Activated CD8-positive, alpha-beta T cell treated with anti-CD3 and anti-CD28 coated beads for 36 hours (primary cell): Measurements from ENCODE around the gene CELSR1. TPM values are rescaled to one million over a fixed set of nuclear protein-coding genes. Genes with fewer than 3 reads are reported as not detected.
"Not testable (repeated sequence)": the region's sequence is repeated elsewhere in the genome, so short reads cannot be mapped to it uniquely, and the experiment has no call there.

Experiments
- ATAC-seq: fragments of 200-7000 bp; cut with Tn5 transposase; one replicate; pipeline ENCODE4 v1.10.0; 2021; ENCODE audit warnings: mild to moderate bottlenecking, moderate library complexity
- CTCF ChIA-PET: fragments of 350-600 bp; sonication (Branson Sonifier 250); formaldehyde crosslinking; loops from one replicate; lab custom pipeline; 2021; ENCODE audit warnings: antibody characterized with exemption; lab: Charles Lee
- POLR2A ChIA-PET: fragments of 350-600 bp; sonication (Branson Sonifier 250); formaldehyde crosslinking; loops from one replicate; lab custom pipeline; 2021; ENCODE audit warnings: antibody characterized with exemption; lab: Charles Lee
- DNase-seq: peaks from one replicate; pipeline ENCODE4 v3.0.0-alpha.2; 2020
- H3K27ac Mint-ChIP-seq: one replicate; pipeline ENCODE4 v1.8.0; 2021; ENCODE audit warnings: mild to moderate bottlenecking, mixed read lengths
- H3K27me3 Mint-ChIP-seq: one replicate; pipeline ENCODE4 v1.8.0; 2021; ENCODE audit warnings: mixed read lengths
- H3K36me3 Mint-ChIP-seq: one replicate; pipeline ENCODE4 v1.8.0; 2021; ENCODE audit warnings: low read depth, mixed read lengths
- H3K4me1 Mint-ChIP-seq: one replicate; pipeline ENCODE4 v1.8.0; 2021; ENCODE audit warnings: low read depth, mixed read lengths
- H3K4me3 Mint-ChIP-seq: one replicate; pipeline ENCODE4 v1.8.0; 2021; ENCODE audit warnings: mild to moderate bottlenecking, moderate library complexity, mixed read lengths
- H3K9me3 Mint-ChIP-seq: one replicate; pipeline ENCODE4 v1.8.0; 2021; ENCODE audit warnings: mixed read lengths
- intact Hi-C: fragments of 100-400 bp; cut with micrococcal nuclease; formaldehyde crosslinking; loops from one replicate; pipeline ENCODE4 v1.10.0; 2022
- total RNA-seq, 2 experiments: library from RNA; stranded (reverse); gene quantifications; one replicate each; pipeline ENCODE4 v1.2.3, GENCODE V29; 2021
- TF ChIP-seq, protein P1 (sequence below): fragments of 200-600 bp; IDR thresholded peaks from one replicate; pipeline ENCODE4 v1.8.0; 2022; ENCODE audit warnings: antibody characterized with exemption, mild to moderate bottlenecking

The CELSR1 gene
- total RNA-seq, 2 experiments from 2014 or later, result 0.25 to 0.36 TPM

DNA sequence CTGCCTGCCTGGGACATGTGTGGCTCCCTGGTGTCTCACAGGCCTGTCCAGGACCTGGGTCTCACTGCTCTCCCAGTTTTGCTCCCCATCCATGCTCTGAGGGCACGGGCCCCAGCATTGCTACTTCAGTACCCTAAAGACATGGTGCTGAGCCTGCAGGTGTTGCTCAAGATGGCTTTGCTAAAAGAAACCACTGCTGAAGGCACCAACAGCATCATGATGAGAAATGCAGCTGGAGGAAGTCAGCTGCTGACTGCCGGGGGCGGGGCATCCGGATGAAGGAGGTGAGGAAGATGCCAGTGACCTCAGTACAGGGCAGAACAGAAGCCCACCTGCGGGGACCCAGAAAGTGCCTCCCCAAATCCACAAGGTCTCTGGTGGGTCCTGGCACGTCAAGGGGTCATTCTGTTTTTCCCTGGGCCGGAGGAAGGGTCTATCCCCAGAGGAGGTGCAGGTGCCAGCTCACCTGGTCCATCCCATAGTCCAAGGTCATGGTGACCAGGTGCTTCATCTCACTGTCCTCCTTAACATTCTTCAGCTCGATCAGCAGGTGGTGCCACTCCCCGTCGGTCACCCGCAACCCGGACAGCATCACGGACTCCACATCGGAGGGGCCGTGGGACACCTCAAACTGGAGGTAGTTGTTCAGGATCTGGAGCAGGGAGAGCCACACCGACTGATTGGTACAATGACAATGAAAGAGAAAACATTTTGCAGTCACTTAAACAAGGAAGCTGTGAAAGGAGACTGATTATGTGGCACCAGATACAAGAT lies 138.0 kb downstream of the CELSR1 start:
- H3K36me3 Mint-ChIP-seq, result no peaks in the 10 kb centered on the region
- no peak overlapping the region for H3K27ac Mint-ChIP-seq
- no peak overlapping the region for H3K4me3 Mint-ChIP-seq
- DNase-seq (no peak), ATAC-seq (no peak)
- intact Hi-C loops, result no loop called here
- CTCF ChIA-PET, result interaction anchor here (1.3 kb wide), 1 partner anchor 32 kb away, joined by 4 read pairs; no protein-coding TSS in a partner anchor
- POLR2A ChIA-PET, result no interaction called here
- no peaks in the 10 kb centered on the region for H3K27me3 Mint-ChIP-seq
- peaks cover 4% of the 10 kb centered on the region for H3K4me1 Mint-ChIP-seq
- no peaks in the 10 kb centered on the region for H3K9me3 Mint-ChIP-seq
- TF ChIP-seq, protein P1, sequence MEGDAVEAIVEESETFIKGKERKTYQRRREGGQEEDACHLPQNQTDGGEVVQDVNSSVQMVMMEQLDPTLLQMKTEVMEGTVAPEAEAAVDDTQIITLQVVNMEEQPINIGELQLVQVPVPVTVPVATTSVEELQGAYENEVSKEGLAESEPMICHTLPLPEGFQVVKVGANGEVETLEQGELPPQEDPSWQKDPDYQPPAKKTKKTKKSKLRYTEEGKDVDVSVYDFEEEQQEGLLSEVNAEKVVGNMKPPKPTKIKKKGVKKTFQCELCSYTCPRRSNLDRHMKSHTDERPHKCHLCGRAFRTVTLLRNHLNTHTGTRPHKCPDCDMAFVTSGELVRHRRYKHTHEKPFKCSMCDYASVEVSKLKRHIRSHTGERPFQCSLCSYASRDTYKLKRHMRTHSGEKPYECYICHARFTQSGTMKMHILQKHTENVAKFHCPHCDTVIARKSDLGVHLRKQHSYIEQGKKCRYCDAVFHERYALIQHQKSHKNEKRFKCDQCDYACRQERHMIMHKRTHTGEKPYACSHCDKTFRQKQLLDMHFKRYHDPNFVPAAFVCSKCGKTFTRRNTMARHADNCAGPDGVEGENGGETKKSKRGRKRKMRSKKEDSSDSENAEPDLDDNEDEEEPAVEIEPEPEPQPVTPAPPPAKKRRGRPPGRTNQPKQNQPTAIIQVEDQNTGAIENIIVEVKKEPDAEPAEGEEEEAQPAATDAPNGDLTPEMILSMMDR, result no peak

DNA sequence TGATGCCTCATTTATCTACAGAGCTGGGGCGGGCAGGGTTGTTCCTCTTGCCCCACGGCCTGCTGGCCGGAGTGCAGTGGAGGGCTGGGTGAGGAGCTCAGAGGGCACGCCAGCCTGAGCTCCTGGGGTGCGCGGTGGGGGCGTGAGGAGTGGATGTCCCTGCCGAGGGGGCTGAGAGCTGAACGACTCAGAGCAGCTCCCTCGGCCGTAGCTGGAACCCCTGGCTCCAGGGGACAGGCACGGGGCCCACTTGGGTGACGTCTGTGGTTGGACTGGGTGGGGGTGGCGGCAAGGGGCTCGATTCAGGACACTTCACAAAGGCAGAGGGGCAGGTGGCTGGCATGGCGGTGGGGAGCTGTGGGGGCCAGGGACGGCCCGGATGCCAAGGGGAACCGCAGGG lies 139.5 kb downstream of the CELSR1 start:
- no peak for DNase-seq
- peaks cover 5% of the 10 kb centered on the region for H3K4me1 Mint-ChIP-seq
- TF ChIP-seq, protein P1, result no peak
- intact Hi-C loops, result no loop called here
- ATAC-seq, result no peak
- no peak overlapping the region for H3K4me3 Mint-ChIP-seq
- no peak overlapping the region for H3K27ac Mint-ChIP-seq
- H3K27me3 Mint-ChIP-seq, result no peaks in the 10 kb centered on the region
- ChIA-PET CTCF (interaction anchor here (1.3 kb wide), 1 partner anchor 30 kb away, joined by 5 read pairs; no protein-coding TSS in a partner anchor), POLR2A (no interaction called here)
- no peaks in the 10 kb centered on the region for H3K9me3 Mint-ChIP-seq
- H3K36me3 Mint-ChIP-seq, result no peaks in the 10 kb centered on the region

DNA sequence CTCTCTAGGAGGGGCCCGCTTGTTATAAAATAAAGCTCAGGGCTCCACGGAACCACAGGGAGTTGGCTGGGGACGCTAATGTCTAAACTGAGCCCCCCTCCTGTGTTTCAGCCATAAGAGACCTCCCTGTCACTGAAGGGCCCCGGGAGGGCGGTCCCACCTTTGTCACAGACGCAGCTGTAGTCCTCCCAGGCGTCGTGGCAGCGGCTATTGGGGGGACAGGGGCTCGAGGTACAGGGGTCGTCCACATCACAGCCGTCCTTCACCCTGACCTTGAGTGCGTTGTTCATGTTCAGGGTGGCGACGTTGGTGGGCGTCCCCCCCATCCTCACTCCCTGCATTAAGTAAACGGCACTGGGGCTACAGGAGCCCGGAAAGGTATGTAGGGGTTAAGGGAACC lies 139.9 kb downstream of the CELSR1 start:
- intact Hi-C loops, result no loop called here
- DNase-seq (no peak), ATAC-seq (no peak)
- Mint-ChIP-seq H3K4me1 (peaks cover 5% of the 10 kb centered on the region), H3K36me3 (no peaks in the 10 kb centered on the region), H3K4me3 (no peak overlapping the region), H3K9me3 (no peaks in the 10 kb centered on the region), H3K27ac (no peak overlapping the region), H3K27me3 (no peaks in the 10 kb centered on the region)
- POLR2A ChIA-PET, result no interaction called here
- CTCF ChIA-PET, result interaction anchor here (1.3 kb wide), 1 partner anchor 30 kb away, joined by 5 read pairs; no protein-coding TSS in a partner anchor
- TF ChIP-seq, protein P1, result no peak

DNA sequence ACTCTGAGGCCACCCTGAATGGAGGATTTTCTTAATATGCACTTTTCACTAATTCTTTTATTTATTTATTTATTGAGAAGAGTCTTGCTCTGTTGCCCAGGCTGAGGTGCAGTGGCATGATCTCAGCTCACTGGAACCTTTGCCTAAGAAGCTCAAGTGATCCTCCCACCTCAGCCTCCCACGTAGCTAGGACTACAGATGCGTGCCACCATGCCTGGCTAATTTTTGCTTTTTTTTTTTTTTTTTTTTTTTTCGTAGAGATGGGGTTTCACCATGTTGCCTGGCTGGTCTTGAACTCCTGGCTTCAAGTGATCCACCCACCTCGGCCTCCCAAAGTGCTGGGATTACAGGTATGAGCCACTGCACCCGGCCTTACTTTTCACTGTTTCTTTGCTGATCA lies 140.4 kb downstream of the CELSR1 start:
- H3K27ac Mint-ChIP-seq, H3K27me3 Mint-ChIP-seq, CTCF ChIA-PET, POLR2A ChIA-PET, DNase-seq, H3K36me3 Mint-ChIP-seq, H3K4me1 Mint-ChIP-seq, intact Hi-C loops, H3K4me3 Mint-ChIP-seq, ATAC-seq, H3K9me3 Mint-ChIP-seq: not testable (repeated sequence)

DNA sequence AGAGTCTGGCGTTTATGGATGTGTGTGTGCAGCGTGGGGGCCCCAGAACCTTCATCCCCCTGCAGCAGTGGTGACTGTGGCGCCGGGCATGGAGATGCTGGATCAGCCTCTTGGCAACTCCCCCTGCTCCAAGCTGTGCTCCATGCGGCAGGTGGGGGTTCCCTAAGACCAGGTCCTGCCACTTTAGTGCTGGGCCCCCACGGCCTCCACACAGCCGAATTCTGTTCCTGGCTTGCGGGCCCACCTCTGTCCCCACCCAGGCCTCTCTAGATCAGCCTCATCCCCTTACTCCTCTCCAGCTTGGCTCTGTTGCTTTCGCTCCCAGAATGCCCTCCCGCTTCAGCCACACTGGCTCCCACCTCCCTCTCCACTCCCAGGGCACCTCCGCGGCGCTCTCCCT lies 142.3 kb downstream of the CELSR1 start:
- H3K27ac Mint-ChIP-seq, result no peak overlapping the region
- DNase-seq, result no peak
- ATAC-seq, result no peak
- no peaks in the 10 kb centered on the region for H3K27me3 Mint-ChIP-seq
- H3K4me3 Mint-ChIP-seq, result no peak overlapping the region
- no peaks in the 10 kb centered on the region for H3K36me3 Mint-ChIP-seq
- intact Hi-C loops, result no loop called here
- ChIA-PET POLR2A (no interaction called here), CTCF (no interaction called here)
- peaks cover 5% of the 10 kb centered on the region for H3K4me1 Mint-ChIP-seq
- H3K9me3 Mint-ChIP-seq, result no peaks in the 10 kb centered on the region
- TF ChIP-seq, protein P1, result no peak
